Coronary artery (tissue), 2 donors: Measurements from ENCODE around the gene POLK.

Experiments used
- DNase-seq: peaks from one replicate; pipeline ENCODE4 v3.0.0-alpha.2; 2017; ENCODE audit warnings: low spot score
- H3K27ac ChIP-seq, 2 donors: fragments of 200-600 bp; sonication (generic); one replicate each; pipeline ENCODE4 v1.5.1; 2016 to 2019
- H3K4me3 ChIP-seq: fragments of 200-600 bp; sonication (generic); 2 replicates; pipeline ENCODE4 v1.5.1; 2016; ENCODE audit warnings: mild to moderate bottlenecking, moderate library complexity
- TF ChIP-seq, protein P1 (sequence below): fragments of 200-600 bp; sonication (generic); IDR thresholded peaks from one replicate; pipeline ENCODE4 v1.5.1; 2019; ENCODE audit warnings: antibody characterized with exemption

Gene POLK

DNA sequence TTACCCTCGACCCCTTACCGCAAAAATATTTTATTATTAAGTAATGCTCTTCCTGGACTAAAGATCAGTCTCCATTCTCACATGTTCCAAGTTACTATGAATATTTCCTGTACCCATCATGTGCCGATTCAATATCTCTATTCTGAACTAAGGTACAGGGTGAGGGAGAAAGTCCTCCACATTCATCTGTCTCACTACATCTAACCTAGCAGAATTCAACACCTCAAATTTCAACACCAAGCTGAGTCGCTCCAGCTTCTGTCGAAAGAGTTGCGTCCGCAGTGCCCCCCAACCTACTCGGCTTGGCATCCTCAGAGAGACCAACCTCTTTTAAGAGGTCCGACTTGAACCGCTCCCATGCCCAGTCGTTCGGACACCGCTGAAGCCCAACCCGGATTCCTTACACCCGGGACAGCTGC lies 1.3 kb upstream of the POLK start:
- Histone ChIP-seq H3K4me3 (peak overlapping the region; percentile 75), H3K27ac (peak overlapping the region; percentile 91 to 94)
- TF ChIP-seq, protein P1, sequence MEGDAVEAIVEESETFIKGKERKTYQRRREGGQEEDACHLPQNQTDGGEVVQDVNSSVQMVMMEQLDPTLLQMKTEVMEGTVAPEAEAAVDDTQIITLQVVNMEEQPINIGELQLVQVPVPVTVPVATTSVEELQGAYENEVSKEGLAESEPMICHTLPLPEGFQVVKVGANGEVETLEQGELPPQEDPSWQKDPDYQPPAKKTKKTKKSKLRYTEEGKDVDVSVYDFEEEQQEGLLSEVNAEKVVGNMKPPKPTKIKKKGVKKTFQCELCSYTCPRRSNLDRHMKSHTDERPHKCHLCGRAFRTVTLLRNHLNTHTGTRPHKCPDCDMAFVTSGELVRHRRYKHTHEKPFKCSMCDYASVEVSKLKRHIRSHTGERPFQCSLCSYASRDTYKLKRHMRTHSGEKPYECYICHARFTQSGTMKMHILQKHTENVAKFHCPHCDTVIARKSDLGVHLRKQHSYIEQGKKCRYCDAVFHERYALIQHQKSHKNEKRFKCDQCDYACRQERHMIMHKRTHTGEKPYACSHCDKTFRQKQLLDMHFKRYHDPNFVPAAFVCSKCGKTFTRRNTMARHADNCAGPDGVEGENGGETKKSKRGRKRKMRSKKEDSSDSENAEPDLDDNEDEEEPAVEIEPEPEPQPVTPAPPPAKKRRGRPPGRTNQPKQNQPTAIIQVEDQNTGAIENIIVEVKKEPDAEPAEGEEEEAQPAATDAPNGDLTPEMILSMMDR = no peak
- DNase-seq = no peak

DNA sequence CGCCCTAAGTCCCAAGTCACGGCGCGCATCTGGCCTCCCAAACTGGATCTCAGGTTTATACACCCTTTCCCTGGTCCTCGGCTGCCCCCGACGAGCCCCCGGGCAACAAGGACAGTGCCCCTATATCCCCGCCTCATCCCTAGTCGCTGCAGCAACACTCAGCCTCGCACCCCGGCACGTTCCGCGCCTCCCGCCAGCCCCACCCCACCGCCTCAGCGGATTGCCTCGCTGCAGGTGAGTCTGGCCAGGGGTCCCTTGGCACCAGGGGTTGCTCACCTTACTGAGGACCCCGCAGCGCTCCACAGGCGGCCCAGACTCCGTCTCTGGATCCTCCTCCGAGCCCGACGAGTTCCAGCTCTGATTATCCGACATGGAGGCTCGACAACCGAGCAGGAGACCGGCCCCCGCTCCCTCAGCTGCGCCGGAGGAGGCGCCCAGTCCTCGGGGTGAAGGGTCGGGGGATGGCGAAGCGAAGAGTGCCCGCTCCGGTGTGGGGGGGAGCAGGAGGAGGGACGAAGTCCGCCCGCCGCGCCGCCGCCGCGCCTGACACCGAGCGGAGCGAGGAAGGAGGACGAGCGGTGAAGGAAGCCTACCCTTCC lies 756 bp upstream of the POLK start:
- TF ChIP-seq, protein P1 = no peak
- Histone ChIP-seq H3K27ac (peak overlapping the region; percentile 91 to 94), H3K4me3 (peak overlapping the region; percentile 75)
- DNase-seq = peak; percentile 83

DNA sequence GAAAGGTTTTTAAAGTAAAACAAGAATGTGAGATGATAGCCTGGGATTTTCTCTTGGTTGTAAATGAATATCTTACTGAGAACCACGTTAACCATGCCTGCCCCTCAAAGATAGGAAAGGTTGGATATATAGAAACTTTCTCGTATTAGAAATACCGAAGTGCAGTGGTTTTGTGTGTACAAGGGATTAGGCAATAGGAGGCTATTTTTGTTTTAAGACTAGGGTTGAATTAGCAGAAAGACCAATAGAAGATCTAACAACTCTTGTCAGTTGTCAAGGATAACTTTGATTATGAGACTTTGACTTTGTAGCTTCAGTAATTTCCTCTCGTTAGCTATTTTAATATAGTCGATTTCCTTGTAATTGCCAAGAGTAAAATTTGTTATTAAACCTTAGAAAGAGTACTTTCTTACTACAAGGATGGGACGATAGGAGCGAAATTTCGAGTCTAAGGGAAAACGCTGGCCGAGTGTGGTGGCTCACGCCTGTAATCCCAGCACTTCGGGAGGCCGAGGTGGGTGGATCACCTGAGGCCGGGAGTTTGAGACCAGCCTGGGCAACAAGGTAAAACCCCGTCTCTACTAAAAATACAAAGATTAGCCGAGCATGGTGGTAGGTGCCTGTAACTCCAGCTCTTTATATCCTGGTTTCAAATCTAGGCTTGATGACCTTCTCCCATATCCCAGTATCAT lies 838 bp downstream of the POLK start:
- no peak for DNase-seq
- TF ChIP-seq, protein P1 = no peak
- H3K27ac ChIP-seq = peak overlapping the region; percentile 91 to 94
- peak overlapping the region; percentile 75 for H3K4me3 ChIP-seq

DNA sequence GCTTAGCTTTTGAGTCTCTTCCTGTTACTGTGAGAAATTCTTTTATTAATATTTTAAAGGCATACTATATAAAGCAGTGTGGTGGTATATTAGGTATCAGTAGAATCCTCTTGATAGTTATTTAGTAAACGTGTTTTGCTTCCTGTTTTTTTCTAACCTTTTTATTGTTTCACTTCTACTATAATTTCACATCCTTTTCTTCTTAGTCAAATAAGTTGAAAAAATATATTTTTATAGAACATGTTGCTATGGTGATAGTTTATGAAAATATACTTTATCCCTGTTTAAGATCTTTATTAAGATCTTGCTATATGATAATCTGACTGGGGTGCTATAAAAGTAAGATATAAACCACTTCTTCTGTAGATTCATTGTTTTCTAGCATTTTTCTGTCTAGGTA lies 2.1 kb downstream of the POLK start:
- Histone ChIP-seq H3K27ac (no peak overlapping the region), H3K4me3 (peak overlapping the region; percentile 75)
- TF ChIP-seq, protein P1 = no peak
- DNase-seq = no peak

DNA sequence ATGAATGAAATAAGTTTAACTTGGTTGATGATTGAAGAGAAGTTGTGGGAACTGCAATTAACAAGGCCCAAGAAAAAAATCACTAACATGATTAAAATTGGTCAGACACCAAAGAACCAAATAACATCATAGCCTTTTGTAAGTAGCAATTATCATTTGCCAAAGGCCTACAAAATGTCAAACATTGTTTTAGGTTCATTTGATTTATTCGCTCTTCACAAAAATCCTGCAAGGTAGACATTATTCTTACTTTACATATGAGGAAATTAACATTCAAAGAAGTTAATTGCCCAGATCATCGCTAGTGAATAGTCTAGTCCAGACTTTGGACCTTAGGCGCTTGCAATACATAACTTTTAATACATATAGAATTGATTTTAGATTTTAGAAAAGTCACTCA lies 2.6 kb downstream of the POLK start:
- TF ChIP-seq, protein P1 = no peak
- DNase-seq = no peak
- Histone ChIP-seq H3K4me3 (no peak overlapping the region), H3K27ac (no peak overlapping the region)

DNA sequence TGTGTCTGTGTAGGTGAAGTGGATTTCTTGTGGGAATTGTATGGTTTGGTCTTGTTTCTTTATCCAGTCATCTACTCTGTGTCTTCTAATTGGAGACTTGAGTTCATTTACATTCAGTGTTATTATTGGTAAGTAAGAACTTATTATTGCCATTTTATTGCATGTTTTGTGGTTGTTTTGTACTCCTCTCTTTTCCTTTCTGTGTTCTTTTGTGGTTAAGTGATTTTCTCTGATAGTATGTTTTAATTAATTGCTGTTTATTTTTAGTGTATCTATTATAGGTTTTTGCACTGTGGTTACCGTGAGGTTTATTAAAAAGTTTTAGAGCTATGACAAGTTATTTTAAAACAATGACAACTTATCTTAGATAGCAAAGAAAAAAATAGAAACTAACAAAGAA lies 8.1 kb downstream of the POLK start:
- TF ChIP-seq, protein P1 = no peak
- H3K27ac ChIP-seq = no peak overlapping the region
- no peak overlapping the region for H3K4me3 ChIP-seq

DNA sequence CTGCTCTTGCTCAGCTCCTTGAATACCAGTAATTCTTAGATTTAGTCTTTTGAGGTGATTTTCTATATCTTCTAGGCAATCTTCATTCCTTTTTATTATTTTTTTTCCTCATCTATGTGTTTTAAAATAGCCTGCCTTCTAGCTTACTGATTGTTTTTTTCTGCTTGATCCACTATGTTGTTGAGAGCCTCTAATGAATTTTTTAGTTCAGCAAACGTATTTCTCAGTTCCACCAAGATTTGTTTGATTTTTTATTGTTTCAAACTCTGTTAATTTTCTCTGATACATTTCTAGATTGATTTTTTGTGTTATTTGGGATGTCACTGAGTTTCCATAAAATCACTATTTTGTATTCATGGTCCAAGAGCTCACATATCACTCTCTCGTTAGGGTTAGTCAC lies 9.5 kb downstream of the POLK start:
- TF ChIP-seq, protein P1 = no peak
- Histone ChIP-seq H3K4me3 (no peak overlapping the region), H3K27ac (no peak overlapping the region)
- no peak for DNase-seq

More for the DNA sequence above, 8.1 kb downstream of the POLK start:
- DNase-seq = no peak
